HEK293 (cell line): ENCODE data around the gene EPS8.

Source experiments
- CTCF ChIA-PET: fragments of 350-600 bp; formaldehyde crosslinking; extraction: SDS; loops from one replicate; lab custom pipeline; 2021; ENCODE audit warnings: antibody characterized with exemption; lab: Yijun Ruan, JAX
- POLR2A ChIA-PET: fragments of 300-600 bp; formaldehyde crosslinking; extraction: SDS; loops from one replicate; lab custom pipeline; 2020; ENCODE audit warnings: antibody characterized with exemption, inconsistent platforms; lab: Yijun Ruan, JAX
- H3K27ac ChIP-seq: fragments of 200-500 bp; sonication (Bioruptor generic); 2 replicates; pipeline ENCODE4 v1.5.1; 2014; ENCODE audit warnings: low read depth, low read length, control low read depth, inconsistent platforms; ENCODE audit errors: extremely low read depth
- H3K36me3 ChIP-seq, 2 experiments: fragments of 200-500 bp in 1 of 2; sonication (Bioruptor generic) in 1 of 2; 1 replicate in 1 of 2; 2 replicates in 1 of 2; pipeline ENCODE4 v1.5.1; 2014 to 2017; ENCODE audit warnings: inconsistent platforms in 2 of 2, low read length in 2 of 2; ENCODE audit not compliant: control insufficient read depth in 2 of 2, insufficient read depth in 1 of 2
- H3K4me1 ChIP-seq: fragments of 200-500 bp; sonication (Bioruptor generic); 2 replicates; pipeline ENCODE4 v1.5.1; 2014; ENCODE audit warnings: mild to moderate bottlenecking, low read length, inconsistent platforms; ENCODE audit not compliant: control insufficient read depth, insufficient read depth
- H3K4me3 ChIP-seq: 2 replicates; pipeline ENCODE4 v1.5.1; 2011; ENCODE audit warnings: low read depth, mild to moderate bottlenecking, control low read depth, low read length, moderate library complexity
- H3K9me3 ChIP-seq: fragments of 200-500 bp; sonication (Bioruptor generic); 2 replicates; pipeline ENCODE4 v1.5.1; 2014; ENCODE audit warnings: low read depth, low read length, inconsistent platforms; ENCODE audit not compliant: control insufficient read depth, insufficient read depth
- ATF2 ChIP-seq: fragments of 450-650 bp; formaldehyde crosslinking; IDR thresholded peaks from 2 replicates; pipeline ENCODE4 v1.5.1; 2016; ENCODE audit warnings: missing biosample characterization, missing genetic modification characterization, low read depth
- BCL11B ChIP-seq: fragments of 450-650 bp; formaldehyde crosslinking; IDR thresholded peaks from 2 replicates; pipeline ENCODE4 v1.5.1; 2016; ENCODE audit warnings: low read depth, missing biosample characterization, missing genetic modification characterization
- IKZF3 ChIP-seq: fragments of 450-650 bp; IDR thresholded peaks from 2 replicates; pipeline ENCODE4 v1.5.0; 2018; ENCODE audit warnings: missing biosample characterization, mild to moderate bottlenecking, missing genetic modification characterization, moderate library complexity
- KLF10 ChIP-seq: fragments of 450-650 bp; IDR thresholded peaks from 2 replicates; pipeline ENCODE4 v1.5.1; 2018; ENCODE audit warnings: missing biosample characterization, mild to moderate bottlenecking, missing genetic modification characterization
- MYNN ChIP-seq: fragments of 450-650 bp; formaldehyde crosslinking; IDR thresholded peaks from 2 replicates; pipeline ENCODE4 v1.5.1; 2016; ENCODE audit warnings: missing biosample characterization, missing genetic modification characterization, borderline replicate concordance
- OVOL3 ChIP-seq: fragments of 450-650 bp; formaldehyde crosslinking; IDR thresholded peaks from 2 replicates; pipeline ENCODE4 v1.5.1; 2016; ENCODE audit warnings: missing biosample characterization, missing genetic modification characterization
- PRDM4 ChIP-seq: fragments of 450-650 bp; formaldehyde crosslinking; IDR thresholded peaks from 2 replicates; pipeline ENCODE4 v1.5.1; 2017; ENCODE audit warnings: missing biosample characterization, missing genetic modification characterization
- PRDM6 ChIP-seq: fragments of 450-650 bp; formaldehyde crosslinking; IDR thresholded peaks from 2 replicates; pipeline ENCODE4 v1.5.1; 2017; ENCODE audit warnings: missing biosample characterization, missing genetic modification characterization
- ZBTB48 ChIP-seq: fragments of 450-650 bp; formaldehyde crosslinking; IDR thresholded peaks from 2 replicates; pipeline ENCODE4 v1.5.1; 2016; ENCODE audit warnings: missing biosample characterization, missing genetic modification characterization
- ZFP69B ChIP-seq: fragments of 450-650 bp; formaldehyde crosslinking; IDR thresholded peaks from 2 replicates; pipeline ENCODE4 v1.5.1; 2016; ENCODE audit warnings: missing biosample characterization, missing genetic modification characterization
- ZNF155 ChIP-seq: fragments of 450-650 bp; formaldehyde crosslinking; IDR thresholded peaks from 2 replicates; pipeline ENCODE4 v1.5.1; 2016; ENCODE audit warnings: missing biosample characterization, missing genetic modification characterization
- ZNF202 ChIP-seq: fragments of 450-650 bp; formaldehyde crosslinking; IDR thresholded peaks from 2 replicates; pipeline ENCODE4 v1.5.1; 2016; ENCODE audit warnings: missing biosample characterization, missing genetic modification characterization, borderline replicate concordance
- ZNF48 ChIP-seq: fragments of 450-650 bp; formaldehyde crosslinking; IDR thresholded peaks from 2 replicates; pipeline ENCODE4 v1.5.1; 2016; ENCODE audit warnings: missing biosample characterization, missing genetic modification characterization
- ZNF501 ChIP-seq: fragments of 450-650 bp; formaldehyde crosslinking; IDR thresholded peaks from 2 replicates; pipeline ENCODE4 v1.5.1; 2016; ENCODE audit warnings: missing biosample characterization, missing genetic modification characterization
- ZNF585B ChIP-seq: fragments of 450-650 bp; formaldehyde crosslinking; IDR thresholded peaks from 2 replicates; pipeline ENCODE4 v1.5.1; 2016; ENCODE audit warnings: missing biosample characterization, missing genetic modification characterization
- ZNF777 ChIP-seq: fragments of 450-650 bp; formaldehyde crosslinking; IDR thresholded peaks from 2 replicates; pipeline ENCODE4 v1.5.1; 2017; ENCODE audit warnings: missing biosample characterization, missing genetic modification characterization, borderline replicate concordance
- ZNF791 ChIP-seq: fragments of 450-650 bp; formaldehyde crosslinking; IDR thresholded peaks from 2 replicates; pipeline ENCODE4 v1.5.1; 2016; ENCODE audit warnings: missing biosample characterization, missing genetic modification characterization
- ZSCAN16 ChIP-seq: fragments of 450-650 bp; formaldehyde crosslinking; IDR thresholded peaks from 2 replicates; pipeline ENCODE4 v1.5.1; 2016; ENCODE audit warnings: missing biosample characterization, missing genetic modification characterization
- TF ChIP-seq, protein P1 (sequence below): fragments of 450-650 bp; formaldehyde crosslinking; IDR thresholded peaks from 2 replicates; pipeline ENCODE4 v1.5.1; 2016; ENCODE audit warnings: missing biosample characterization, missing genetic modification characterization

The EPS8 gene

GRCh38 chr12:15716581-15716980 is 72.6 kb downstream of the EPS8 start:
- no peaks in the 10 kb centered on the region for H3K36me3 ChIP-seq
- H3K4me3 ChIP-seq: no peak overlapping the region
- H3K9me3 ChIP-seq: no peaks in the 10 kb centered on the region
- H3K27ac ChIP-seq: no peak overlapping the region
- H3K4me1 ChIP-seq: peaks cover 22% of the 10 kb centered on the region
- POLR2A ChIA-PET: no interaction called here
- TF ChIP-seq PRDM4 (tag by site-specific recombination) (no peak), IKZF3 (no peak), ZNF48 (tag by site-specific recombination) (no peak), ZFP69B (tag by site-specific recombination) (no peak), ZNF501 (tag by site-specific recombination) (no peak), ZBTB48 (tag by site-specific recombination) (no peak), ZNF791 (tag by site-specific recombination) (no peak), OVOL3 (no peak), ZNF777 (tag by site-specific recombination) (no peak), ATF2 (no peak), KLF10 (tag by site-specific recombination) (no peak), ZSCAN16 (tag by site-specific recombination) (no peak), ZNF585B (tag by site-specific recombination) (no peak), MYNN (tag by site-specific recombination) (no peak), ZNF155 (tag by site-specific recombination) (no peak), BCL11B (tag by site-specific recombination) (no peak), ZNF202 (tag by site-specific recombination) (no peak), PRDM6 (tag by site-specific recombination) (no peak)
- TF ChIP-seq, protein P1, sequence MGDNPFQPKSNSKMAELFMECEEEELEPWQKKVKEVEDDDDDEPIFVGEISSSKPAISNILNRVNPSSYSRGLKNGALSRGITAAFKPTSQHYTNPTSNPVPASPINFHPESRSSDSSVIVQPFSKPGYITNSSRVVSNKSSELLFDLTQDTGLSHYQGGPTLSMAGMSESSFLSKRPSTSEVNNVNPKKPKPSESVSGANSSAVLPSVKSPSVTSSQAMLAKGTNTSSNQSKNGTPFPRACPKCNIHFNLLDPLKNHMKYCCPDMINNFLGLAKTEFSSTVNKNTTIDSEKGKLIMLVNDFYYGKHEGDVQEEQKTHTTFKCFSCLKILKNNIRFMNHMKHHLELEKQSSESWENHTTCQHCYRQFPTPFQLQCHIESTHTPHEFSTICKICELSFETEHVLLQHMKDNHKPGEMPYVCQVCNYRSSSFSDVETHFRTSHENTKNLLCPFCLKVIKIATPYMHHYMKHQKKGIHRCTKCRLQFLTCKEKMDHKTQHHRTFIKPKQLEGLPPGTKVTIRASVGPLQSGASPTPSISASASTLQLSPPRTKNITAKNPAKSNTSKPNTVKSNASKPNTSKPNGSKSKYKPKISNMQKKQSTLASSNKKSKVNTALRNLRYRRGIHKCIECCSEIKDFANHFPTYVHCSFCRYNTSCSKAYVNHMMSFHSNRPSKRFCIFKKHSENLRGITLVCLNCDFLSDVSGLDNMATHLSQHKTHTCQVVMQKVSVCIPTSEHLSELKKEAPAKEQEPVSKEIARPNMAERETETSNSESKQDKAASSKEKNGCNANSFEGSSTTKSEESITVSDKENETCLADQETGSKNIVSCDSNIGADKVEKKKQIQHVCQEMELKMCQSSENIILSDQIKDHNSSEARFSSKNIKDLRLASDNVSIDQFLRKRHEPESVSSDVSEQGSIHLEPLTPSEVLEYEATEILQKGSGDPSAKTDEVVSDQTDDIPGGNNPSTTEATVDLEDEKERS (tag by site-specific recombination): no peak
- CTCF ChIA-PET: no interaction called here
